Sigmoid colon (tissue), 3 donors: ENCODE measurements around the gene DBN1.

Source experiments
- CTCF ChIP-seq, 4 experiments: fragments of 450-650 bp in 3 of 4; fragments of 200-600 bp in 1 of 4; IDR thresholded peaks; one replicate each; pipeline ENCODE4 v1.5.1; 2016 to 2019; ENCODE audit warnings: antibody characterized with exemption in 4 of 4, mild to moderate bottlenecking in 3 of 4, moderate library complexity in 2 of 4
- POLR2A ChIP-seq, 2 donors: fragments of 450-650 bp; IDR thresholded peaks; one replicate each; pipeline ENCODE4 v1.6.1; 2016; ENCODE audit warnings: antibody characterized with exemption in 2 of 2, mild to moderate bottlenecking in 2 of 2, moderate library complexity in 2 of 2

- TF ChIP-seq CTCF (IDR thresholded peaks at IDR 0.05), result no peak
- no peak for TF ChIP-seq POLR2A (IDR thresholded peaks at IDR 0.05)
These were observed 27.0 kb downstream of the DBN1 start, which contains the start of gene PRR7 for GRCh38 chr5:177446200-177447065.
